SHP77 treated with DMSO at 0.1 percent for 48 hours (cell line): ENCODE measurements around the gene ASAP2.
A peak's percentile ranks its signal among the peaks of the same experiment; 100 is the strongest.

ENCODE experiments used
- DNase-seq: peaks from one replicate; lab custom pipeline; 2025; lab: John Stamatoyannopoulos, UW

Gene ASAP2

DNA sequence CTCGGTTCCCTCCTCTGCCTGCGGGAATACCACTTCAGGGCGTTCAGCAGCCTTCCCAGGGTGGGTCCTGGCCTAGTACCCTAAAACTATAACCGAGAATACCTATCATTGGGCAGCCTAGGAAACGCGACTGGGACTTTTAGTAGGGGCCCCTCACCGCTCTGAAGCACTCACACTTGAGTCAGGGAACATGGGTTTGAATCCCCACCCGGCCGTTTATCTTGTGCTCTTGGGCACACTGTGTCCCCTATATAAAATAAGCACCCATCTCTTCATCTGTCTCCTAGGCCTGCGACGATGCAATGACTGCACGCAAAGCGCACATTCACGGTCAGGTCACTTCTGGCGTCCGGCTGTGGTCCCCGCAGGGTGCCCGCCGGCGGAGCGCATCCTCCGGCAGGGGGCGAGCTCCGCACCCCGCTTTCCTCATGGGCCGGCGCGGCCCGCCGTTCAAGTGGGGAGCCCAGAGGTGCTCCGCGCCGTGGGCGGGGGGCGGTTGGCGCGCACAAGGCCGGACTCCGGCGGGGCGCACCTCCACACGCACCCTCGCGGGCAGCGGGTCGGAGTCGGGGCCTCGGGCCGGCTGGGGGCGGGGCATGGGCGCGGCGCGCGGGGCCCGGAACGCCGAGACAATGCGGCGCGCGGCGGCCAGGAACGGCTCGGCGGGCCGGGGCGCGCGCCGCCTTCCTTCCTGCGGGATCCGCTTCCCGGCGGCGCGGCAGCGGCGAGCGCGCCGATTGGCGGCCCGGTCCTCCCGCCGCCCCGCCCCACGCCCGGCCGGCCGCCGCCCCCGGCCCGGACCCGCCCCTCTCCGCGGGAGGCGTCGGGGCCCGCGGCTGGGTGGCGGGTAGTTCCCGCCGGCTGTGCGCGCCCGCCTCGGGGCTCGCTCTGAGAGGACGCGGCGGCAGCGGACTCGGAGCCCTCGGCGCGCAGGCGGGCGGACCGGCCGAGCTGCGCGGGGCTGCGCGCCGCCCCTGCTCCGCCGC, at the start of gene ASAP2:
Gene ASAP2 (plus strand): TSS at position 850 of the 986 bp plus-strand sequence. CDS start 293 bp downstream, outside the sequence.
- DNase-seq, result peak; percentile 35

DNA sequence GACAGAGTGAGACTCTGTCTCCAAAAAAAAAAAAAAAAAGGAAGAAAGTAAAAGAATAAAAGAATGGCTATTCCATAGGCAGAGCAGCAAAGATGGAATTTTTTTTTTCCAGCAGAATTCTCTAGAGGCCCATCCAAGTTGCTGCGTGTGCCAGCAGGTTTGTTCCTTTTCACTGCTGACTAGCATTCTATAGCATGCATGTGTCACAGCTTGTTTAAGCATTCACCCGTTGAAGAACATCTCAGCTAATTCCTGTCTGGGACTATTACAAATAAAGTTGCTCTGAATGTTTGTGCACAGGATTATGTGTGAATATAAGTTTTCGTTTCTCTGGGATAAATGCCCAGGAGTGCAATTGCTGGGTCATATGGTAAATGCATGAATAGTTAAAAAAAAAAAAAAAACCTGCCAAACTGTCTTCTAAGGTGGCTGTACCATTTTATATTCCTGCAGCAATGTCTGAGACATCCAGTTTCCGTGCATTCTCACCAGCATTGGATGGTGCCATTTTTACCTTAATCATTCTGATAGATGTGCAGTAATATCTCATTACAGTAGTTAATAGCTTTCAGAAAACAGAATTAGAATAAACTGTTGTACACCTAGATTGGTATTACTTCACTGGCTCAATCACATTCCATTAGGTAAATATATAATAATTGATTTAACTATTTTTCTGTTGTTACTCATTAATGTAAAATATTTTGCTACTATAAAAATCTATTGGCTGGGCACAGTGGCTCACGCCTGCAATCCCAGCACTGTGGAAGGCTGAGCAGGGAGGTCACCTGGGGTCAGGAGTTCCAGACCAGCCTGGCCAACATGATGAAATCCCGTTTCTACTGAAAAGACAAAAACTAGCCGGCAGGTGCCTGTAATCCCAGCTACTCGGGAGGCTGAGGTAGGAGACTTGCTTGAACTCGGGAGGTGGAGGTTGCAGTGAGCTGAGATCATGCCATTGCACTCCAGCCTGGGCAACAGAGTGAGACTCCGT, 47.5 kb upstream of the ASAP2 start:
- DNase-seq, result no peak

DNA sequence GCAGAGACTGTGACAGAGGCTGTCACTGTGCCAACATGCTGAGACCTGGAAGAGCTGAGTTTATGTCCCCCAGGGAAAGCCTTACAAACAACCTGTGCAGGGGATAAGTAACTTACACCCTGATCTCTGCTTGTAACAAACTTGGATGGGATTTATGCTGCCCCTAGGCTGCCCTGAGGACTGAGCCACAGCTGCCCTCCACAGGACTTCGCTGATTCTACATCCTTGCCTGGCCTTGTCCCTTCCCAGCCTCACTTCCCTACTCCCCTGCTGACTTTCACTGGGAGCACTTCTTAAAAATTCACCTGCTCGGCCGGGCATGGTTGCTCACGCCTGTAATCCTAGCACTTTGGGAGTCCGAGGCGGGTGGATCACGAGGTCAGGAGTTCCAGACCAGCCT, 45.9 kb upstream of the ASAP2 start:
- no peak for DNase-seq

DNA sequence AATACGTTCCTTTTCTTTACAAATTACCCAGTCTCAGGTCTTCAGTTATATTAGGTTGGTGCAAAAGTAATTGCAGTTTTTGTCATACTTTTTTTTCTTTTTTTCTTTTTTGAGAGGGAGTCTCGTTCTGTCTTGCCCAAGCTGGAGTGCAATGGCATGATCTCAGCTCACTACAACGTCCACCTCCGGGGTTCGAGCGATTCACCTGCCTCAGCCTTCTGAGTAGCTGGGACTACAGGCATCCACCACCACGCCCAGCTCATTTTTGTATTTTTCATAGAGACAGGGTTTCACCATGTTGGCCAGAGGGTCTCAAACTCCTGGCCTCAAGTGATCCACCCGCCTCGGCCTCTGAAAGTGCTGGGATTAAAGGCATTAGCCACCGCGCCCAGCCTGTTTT, 43.8 kb upstream of the ASAP2 start:
- no peak for DNase-seq

DNA sequence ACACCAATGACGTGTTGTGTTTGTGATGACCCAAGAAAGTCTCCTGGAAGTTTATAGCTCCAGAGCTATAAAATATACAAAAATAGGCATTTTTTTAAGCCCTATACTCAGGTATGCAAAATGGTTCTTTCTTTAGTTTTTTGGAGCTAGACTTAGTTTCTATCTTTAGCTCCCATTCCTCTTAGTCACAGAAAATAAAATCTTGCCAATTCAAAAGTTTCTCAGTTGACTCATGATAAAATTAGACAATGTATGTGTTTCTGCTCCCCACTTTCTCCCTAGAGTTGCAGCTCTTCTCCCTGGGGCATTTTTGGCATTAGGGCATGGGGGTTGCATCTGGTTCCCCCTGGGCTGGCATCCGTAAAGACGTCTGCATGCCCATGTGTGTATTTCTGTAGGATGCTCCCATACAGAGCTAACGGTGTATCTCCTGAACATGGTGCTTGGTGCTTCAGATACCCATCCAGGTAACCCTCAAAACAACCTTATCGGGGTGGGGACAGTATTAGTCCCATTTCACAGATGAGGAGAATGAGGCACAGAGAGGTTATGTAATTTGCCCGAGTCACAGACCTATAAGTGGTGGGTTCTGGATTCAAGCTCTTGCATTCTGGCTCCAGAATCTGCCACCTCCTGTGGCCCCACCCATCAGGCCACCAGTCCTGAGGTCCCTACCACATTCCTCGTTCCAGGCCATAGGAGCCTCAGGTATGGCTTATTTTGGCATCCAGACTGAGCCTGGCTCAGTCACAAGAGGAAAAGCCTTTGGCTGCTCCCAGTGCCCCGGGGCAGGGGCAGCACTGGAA, 43.1 kb upstream of the ASAP2 start:
- DNase-seq, result no peak

DNA sequence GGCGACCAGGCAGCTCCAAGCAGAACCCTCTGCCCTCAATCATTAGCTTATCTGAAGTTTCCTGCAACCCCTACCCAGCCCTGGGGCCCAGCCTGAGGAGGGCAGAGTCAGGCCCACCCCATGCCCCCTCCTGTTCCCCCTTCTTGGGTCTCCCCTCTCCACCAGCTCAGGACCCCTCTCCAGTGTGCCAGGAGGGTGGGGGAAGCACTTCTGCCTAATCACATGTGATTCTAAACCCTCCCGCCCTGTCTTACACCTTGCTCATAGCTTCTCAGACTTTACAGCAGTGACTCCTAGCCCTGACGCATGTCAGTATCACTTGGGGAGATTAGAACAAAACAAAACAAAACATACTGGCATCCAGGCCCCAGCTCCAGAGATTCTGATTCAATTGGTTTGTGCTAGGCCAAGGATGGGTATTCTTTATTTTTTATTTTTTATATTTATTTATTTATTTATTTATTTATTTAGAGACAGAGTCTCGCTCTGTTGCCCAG, 42.5 kb upstream of the ASAP2 start:
- no peak for DNase-seq

DNA sequence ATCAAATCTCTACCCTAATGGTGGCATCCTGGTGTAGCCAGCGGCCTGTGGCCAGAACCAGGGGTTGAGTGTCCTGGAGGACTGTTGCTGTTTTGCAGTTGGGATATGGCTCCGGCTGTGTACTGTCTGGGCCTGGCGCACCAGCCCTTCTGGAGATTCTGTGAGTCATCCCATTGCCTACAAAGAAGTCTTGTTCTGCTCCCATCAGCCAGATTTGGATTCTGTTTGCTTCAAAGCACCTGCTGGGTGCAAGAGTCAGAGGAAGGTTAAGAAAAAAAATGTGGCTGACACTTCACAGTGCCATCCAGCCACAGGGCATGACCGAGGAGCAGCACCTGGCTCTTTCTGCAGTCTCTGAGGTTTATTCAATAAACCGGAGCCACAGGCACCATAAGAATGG, 41.0 kb upstream of the ASAP2 start:
- no peak for DNase-seq

DNA sequence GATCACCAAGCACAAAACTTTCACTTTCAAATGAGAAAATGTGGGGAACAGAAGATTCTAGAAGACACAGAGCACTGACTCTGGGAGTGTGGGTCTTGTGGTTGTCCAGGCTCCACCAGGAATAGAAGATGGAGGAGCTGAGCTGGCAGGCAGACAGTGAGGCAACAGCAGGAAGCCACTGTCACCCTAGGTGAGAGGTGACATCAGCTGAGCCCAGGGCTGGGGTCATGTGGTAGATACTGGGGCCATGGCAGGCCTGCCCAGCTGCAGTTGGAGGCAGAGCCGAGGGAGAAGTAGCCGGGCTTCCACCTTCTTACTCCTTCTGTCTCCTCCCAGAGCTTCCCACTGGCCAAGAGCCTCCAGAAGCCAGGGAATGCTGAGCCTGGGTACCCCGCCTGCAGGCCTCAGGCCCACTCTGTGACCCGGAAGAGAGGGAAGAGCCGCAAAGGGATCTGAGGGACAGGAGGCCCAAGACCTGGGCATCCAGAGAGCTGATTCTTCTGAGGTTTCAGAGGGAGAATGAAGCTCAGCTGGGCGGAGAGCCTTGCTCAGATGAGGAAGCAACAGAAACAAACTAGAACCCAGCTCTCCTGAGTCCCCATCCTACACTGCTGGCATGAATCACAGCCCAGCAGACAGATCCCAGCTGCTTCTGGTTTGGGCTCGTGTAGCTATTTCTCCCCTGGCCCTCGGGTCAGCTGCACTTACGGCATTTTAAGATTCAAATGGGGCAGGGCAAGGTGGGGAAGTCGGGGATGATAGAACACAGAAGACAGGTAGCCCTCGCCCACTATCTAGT, 39.8 kb upstream of the ASAP2 start:
- no peak for DNase-seq

DNA sequence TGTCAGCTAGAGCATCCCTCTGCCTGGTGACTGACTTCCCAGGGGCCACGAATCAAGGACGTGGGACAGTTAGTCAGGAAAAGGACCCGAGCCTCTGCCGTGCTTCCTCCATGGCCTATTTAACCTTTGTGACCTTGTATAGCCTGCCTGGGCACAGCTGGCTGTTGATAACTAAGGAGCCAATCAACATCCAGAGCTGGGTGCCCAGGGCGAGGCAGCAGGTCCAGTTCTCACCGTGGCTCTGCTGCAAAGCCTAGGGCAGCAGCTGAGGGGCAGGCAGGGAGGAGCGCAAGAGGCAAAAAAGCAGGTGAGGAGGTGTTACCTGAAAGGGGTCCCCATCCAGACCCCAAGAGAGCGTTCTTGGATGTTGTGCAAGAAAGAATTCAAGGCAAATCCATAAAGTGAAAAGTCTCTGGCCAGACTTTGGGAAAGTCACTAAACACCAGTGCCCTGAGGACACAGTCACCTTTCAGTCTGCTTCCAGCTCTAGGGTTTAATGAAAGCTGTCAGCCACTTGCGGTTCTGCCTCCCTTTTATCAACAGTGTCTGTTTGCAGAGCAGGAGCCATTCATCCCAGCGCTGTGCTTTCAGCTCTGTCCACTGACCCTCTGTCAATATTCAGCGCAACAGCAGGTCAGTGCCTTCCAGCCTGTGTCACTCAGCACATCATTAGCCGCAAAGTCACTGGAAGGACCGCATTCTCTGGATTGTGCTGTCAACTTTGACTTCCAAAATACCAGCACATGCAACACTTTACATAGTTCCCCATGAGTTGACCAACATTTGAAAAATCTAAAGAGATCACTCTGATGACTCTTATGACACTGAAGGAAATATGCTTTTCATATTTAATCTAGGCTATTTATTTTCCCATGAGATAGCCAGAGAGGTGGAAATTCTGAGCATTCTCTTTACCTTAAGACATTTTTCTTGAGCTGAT, 38.6 kb upstream of the ASAP2 start:
- DNase-seq, result peak; percentile 52

DNA sequence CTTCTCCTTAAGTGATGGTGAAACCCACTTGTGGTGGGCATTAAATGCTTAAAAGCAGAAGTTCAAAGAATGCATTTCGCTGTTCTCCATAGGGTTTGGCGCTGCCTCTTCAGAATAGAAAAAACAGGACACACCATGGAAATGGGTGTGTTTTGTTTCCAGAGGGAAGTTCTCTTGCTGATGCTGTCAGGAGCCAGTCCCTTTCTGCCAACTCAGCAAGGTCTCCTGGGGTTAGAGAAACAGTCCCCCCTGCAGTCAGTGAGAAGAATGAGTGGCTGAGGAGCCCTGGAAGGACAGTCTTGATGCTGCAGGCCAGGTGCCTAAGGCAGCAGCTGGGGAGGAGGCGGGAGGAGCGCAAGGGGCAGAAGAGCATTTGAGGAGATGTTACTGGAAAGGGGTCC, 37.8 kb upstream of the ASAP2 start:
- DNase-seq, result no peak

DNA sequence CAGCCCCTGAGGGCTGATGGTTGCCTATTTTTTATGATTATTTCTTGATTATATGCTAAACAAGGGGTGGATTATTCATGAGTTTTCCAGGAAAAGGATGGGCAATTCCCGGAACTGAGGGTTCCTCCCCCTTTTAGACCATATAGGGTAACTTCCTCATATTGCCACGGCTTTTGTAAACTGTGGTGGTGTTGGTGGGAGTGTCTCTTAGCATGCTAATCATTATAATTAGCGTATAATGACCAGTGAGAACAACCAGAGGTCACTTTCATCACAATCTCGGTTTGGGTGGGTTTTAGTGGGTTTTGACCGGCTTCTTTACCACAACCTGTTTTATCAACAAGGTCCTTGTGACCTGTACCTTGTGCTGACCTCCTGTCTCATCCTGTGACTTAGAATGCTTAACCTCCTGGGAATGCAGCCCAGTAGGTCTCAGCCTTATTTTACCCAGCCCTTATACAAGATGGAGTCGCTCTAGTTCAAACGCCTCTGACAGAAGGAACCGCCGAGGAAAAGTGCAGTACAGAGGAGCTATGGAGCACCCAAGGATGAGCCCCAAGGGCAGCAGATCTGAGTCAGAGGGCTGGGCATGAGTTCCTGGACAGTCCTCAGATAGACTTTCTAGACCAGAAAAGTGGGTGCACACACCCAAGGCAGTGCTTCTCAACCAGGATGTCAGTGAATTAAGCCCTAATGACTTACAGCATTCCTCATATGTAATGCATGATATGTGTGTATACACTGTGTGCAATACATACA, 37.1 kb upstream of the ASAP2 start:
- no peak for DNase-seq

DNA sequence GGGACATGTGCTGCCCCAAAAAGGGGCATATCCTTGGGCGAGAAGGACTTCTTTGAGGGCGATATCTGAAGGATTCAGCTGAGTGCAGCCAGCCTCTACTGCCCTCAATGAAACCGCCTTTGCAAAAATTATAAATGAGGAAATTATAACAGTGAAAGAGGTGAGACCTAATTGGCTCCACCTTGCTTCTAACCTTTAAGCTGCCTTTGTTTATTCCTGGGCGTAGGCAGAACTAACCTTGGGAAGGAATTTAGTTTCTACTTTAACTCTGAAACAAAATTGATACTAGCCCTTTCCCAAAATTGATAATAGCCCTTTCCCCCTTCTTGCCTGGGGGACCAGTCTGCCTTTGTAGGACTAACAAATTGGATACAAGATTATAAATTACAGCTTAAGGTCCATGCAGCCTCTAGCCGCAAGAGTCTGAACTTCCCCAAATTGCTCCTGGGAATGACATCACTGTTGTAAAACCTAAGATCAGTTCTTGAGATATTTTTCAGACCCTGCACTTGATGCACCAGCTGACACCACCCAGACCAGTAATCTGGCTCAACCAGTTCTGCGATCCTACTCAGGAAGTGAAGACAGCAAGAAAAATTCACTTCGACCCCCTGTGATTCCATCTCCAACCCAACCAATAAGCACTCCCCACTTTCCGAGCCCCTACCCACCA, 36.0 kb upstream of the ASAP2 start:
- DNase-seq, result no peak

DNA sequence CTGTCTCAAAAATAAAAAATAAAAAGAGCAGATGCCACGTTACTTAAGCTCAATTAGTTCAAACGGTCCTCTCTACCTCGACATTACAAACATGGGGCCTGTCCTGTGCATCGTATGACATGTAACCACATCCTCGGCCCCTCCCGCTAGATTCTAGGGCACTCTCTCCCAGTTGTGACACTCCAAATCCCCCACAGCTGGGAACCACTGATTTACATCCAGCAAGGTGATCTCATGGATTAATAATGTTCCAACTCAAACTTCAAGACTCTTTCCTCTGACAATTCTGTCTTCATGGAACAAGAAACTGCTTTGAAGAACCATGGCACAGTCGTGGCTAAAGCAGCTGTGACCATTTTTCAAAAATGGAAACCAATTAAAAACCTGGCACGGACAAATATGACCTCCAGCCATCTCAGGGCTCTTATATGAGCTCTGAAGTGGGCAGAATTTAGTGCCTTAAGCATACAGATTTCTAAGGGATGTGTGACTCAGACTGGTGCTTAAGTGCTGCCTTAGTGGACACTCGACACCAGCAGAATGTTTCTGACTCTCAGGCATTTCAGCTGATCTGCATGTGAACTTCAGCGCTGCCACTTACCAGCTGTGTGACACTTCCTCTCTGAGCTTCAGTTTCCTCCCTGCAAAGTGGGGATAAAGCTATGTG, 31.7 kb upstream of the ASAP2 start:
- peak; percentile 79 for DNase-seq

DNA sequence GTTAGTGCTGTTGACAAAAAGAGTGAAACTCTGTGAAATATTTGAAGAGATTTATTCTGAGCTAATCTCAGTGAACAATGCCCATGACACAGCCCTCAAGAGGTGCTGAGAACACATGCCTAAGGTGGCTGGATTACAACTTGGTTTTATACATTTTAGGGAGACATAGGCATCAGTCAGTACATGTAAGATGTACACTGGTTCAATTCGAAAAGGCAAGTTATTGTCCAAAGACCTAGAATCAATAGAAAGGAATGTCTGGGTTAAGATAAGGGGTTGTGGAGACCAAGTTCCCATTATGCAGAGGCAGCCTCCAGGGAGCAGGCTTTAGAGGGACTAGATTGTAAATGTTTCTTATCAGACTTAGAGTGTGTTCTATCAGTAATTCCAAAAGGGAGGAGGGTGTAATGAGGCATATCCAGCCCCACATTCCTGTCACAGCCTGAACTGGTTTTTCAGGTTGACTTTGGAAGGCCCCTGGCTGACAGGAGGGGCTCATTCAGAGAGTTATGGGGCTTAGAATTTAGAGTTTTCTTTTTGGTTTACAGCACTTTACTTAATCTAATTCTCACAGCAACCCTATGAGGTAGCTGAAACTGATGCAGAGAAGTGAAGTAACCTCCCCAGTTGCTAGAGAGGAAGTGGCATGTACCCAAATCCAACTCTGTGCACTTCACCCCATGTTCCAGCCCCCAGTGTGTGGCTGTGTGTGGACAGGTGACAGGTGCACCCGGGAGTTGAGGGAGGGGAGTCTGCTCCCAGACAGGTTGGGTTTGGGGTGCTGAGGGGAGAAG, 28.3 kb upstream of the ASAP2 start:
- no peak for DNase-seq

DNA sequence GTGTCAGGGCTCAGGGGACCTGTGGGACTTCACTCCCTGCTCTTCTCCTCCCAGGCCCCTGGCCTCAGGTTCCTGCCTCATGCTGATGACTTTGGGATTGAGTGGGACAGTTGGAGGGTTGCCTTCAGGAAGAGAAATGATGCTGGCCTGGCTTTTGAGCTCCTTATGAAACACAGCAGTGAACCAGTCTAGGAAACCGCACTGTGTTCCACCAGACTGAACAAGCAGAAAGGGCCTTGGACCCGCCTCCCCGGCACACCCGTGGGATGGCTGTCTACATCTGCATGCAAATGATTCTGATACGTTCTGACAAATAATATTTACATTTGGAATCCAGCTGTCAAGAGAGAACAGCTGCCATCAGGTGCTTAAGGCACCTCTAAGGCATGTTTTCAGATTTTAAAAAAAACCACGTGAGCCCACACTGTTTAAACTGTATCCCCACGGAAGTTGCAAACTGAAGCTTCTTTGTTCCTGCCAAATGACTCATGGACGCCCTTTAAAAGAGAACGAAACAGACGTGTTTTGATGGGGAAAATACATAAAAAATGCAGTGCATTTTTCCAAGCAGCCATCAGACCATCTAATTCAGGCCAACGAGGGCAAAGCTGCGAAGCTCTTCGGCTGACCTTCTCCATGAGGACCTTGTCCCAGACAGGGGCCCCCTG, 27.6 kb upstream of the ASAP2 start:
- DNase-seq, result peak; percentile 90

DNA sequence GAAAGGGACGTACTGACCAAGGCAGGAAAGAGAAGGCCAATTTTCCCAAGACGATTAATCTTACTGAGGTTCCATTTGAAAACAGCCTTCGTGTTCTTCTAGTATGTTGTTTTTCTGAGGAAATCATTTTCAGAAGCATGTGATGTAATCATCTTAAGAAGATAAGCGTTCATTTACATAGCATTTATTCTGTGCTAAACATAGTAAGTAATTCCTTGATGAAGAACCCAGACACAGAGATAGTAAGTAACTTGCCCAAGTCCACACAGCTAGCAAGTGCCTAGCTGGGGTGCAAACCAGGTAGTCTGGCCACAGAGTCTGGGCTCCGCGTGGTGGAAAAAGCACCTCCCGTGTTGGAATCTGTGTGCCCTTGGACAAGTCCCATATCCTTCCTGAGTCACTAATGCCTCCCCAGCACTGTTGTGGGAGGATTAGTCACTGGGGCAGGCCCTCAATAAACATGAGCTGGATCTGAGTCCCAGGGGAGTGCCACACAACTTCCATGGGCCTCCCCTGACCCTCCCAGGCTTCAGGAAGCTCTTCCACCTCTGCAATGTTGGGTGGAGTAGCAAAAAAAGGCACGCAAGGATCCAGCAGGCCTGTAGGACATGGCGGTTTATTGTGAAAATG, 26.9 kb upstream of the ASAP2 start:
- no peak for DNase-seq
